Stimulated activated CD4-positive, alpha-beta T cell treated with anti-CD3 and anti-CD28 coated beads, Interleukin-12 subunit alpha, Interleukin-12 subunit beta, amount 100 ng/mL, for 4 hours (primary cell): ENCODE measurements around the gene SNAPC4.
A peak's percentile ranks its signal among the peaks of the same experiment; 100 is the strongest.
"Not testable (repeated sequence)": the region's sequence is repeated elsewhere in the genome, so short reads cannot be mapped to it uniquely, and the experiment has no call there.

Experiments used
- DNase-seq: peaks from one replicate; pipeline ENCODE4 v3.0.0-alpha.2; 2020

The SNAPC4 gene

GRCh38 chr9:136409557-136410455 is 9.8 kb upstream of the SNAPC4 start:
- peak; percentile 36 for DNase-seq

- DNase-seq = no peak
These were observed 7.9 kb upstream of the SNAPC4 start for GRCh38 chr9:136407911-136408310.

DNA sequence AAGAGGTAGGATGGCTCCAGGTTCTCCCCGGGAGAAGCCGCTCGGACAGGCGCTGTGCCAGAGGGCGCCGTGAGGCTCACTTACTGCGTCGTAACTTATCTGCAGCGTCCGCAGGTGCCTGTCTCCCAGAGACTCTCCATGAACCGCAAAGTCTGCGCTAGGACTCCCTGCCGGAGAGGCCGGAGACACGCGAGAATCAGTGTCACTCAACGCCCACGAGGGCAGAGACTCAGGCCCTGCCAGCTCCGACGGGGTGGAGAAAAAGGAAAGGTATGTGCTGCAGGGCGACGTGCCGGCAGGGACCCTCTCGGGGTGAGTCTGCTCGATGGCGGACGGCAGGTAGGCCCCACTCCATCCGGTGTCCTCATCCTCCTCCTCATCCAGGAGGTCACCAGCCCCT is 7.1 kb upstream of the SNAPC4 start:
- not testable (repeated sequence) for DNase-seq

GRCh38 chr9:136405904-136406303 is 5.9 kb upstream of the SNAPC4 start:
- not testable (repeated sequence) for DNase-seq

GRCh38 chr9:136405481-136405880 is 5.5 kb upstream of the SNAPC4 start:
- no peak for DNase-seq

- no peak for DNase-seq
These were observed 4.8 kb upstream of the SNAPC4 start for GRCh38 chr9:136404801-136405136.

GRCh38 chr9:136403915-136404800 is 4.2 kb upstream of the SNAPC4 start:
- peak; percentile 38 for DNase-seq

- peak; percentile 62 for DNase-seq
These were observed 3.6 kb upstream of the SNAPC4 start for GRCh38 chr9:136403538-136403914.

DNA sequence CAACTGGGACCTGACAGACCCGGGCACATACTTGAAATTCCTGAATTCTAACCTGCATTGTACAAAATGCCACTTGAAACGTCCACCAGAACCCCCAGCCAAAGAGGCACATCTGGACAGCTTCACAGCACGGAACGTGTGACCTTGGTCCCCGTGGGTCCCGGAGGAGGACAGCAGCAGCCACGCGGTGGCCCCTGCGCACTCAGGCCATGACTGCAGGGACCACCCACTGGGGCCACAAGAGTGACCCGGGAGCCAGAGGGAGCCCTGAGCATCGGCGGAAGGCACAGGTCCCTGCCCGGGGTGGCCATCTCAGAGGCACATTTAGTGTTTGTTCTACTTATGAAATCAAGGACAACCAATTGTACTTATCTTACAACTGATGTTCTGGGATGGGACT is 2.1 kb upstream of the SNAPC4 start:
- DNase-seq = no peak

DNA sequence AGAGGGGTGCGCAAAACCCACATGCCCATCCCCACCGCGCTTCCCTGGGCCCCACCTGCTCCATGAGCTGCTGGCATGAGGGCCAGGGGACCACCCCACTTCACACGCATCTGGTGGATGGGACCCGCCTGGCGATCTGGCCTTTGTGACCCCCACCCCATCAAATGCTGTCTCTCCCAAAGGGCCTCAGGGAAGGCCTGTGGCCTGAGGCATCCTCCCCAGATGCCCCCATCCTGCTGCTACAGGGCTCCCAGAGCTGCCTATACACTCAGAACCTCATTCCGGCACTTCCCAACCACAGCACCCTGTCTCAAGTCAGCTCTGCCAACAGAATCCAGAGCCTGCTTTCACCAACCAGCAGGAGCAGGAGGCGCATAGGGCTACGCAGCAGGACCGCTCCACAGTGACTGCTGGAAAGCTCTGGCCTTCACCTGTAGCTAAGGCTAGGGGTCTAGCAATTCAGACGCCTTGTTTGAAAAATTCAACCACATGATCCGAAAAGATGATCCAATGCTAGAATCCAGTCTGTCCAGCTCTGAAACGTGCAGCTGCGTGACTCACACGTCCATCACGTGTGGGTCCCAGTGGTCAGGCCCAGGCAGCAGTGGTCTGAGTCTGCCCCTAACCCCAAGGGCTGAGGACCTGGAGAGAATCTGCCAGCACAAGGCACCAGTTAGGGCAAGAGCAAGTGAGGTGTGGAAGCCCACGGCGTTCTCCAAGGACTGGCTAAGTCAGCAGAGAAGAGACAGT is 1.4 kb upstream of the SNAPC4 start:
- DNase-seq = no peak

- DNase-seq = peak; percentile 51
These were observed 563 bp downstream of the SNAPC4 start for GRCh38 chr9:136399176-136400037.

DNA sequence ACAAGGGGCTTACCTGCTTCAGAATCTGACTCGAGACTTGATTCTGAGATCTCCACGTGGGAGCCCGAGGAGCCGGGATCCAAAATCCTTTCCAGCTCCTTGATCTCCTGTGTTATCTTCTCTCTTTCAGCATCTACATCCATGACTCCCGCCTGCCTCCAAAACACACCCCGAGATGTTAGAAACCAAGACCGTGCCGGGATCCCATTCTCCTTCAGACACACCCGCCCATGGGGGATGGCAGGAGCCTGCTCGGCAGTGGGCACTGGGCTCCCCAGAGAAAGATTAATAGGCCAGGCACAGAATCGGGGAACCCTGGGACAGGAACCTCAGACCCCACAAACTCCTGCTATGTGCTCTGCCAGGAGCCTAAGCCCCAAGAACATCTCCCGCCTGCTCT is 1.7 kb downstream of the SNAPC4 start:
- no peak for DNase-seq

- DNase-seq = no peak
These were observed 2.3 kb downstream of the SNAPC4 start for GRCh38 chr9:136397643-136398042.

GRCh38 chr9:136396219-136396515 is 3.8 kb downstream of the SNAPC4 start:
- DNase-seq = no peak

GRCh38 chr9:136395345-136396218 is 4.4 kb downstream of the SNAPC4 start:
- DNase-seq = no peak

- no peak for DNase-seq
These were observed 5.0 kb downstream of the SNAPC4 start for GRCh38 chr9:136395020-136395340.

- DNase-seq = no peak
These were observed 5.5 kb downstream of the SNAPC4 start for GRCh38 chr9:136394312-136395019.

- no peak for DNase-seq
These were observed 6.4 kb downstream of the SNAPC4 start for GRCh38 chr9:136393531-136393930.

GRCh38 chr9:136392538-136393449 is 7.2 kb downstream of the SNAPC4 start:
- DNase-seq = no peak
